MM.1S (cell line): Measurements from ENCODE around the gene LRRC8D.

Experiments
- DNase-seq: peaks from one replicate; pipeline ENCODE4 v3.0.0-alpha.2; 2015
- H2AFZ ChIP-seq: fragments of 300-600 bp; sonication (generic); 2 replicates; pipeline ENCODE4 v1.6.0; 2016; ENCODE audit warnings: antibody characterized with exemption, low read length
- H3F3A ChIP-seq: fragments of 300-600 bp; sonication (generic); 2 replicates; pipeline ENCODE4 v1.6.1; 2016; ENCODE audit warnings: mild to moderate bottlenecking, antibody characterized with exemption, low read length, moderate library complexity, mixed read lengths; ENCODE audit not compliant: insufficient read depth
- H3K27ac ChIP-seq: fragments of 300-600 bp; sonication (generic); 2 replicates; pipeline ENCODE4 v1.5.1; 2016; ENCODE audit warnings: mild to moderate bottlenecking, low read length
- H3K27me3 ChIP-seq: fragments of 300-600 bp; sonication (generic); replicated peaks from 2 replicates; pipeline ENCODE4 v1.6.0; 2016; ENCODE audit warnings: low read length; ENCODE audit not compliant: insufficient read depth
- H3K36me3 ChIP-seq: fragments of 300-600 bp; sonication (generic); replicated peaks from 2 replicates; pipeline ENCODE4 v1.6.1; 2016; ENCODE audit warnings: mild to moderate bottlenecking, low read length, mixed read lengths; ENCODE audit not compliant: insufficient read depth
- H3K4me1 ChIP-seq: fragments of 300-600 bp; sonication (generic); 2 replicates; pipeline ENCODE4 v1.6.1; 2016; ENCODE audit warnings: low read length, mixed read lengths
- H3K4me2 ChIP-seq: fragments of 300-600 bp; sonication (generic); 2 replicates; pipeline ENCODE4 v1.6.0; 2016; ENCODE audit warnings: low read depth, low read length
- H3K4me3 ChIP-seq: fragments of 300-600 bp; sonication (generic); 2 replicates; pipeline ENCODE4 v1.5.1; 2016; ENCODE audit warnings: low read length, mixed read lengths
- H3K79me2 ChIP-seq: fragments of 300-600 bp; sonication (generic); 2 replicates; pipeline ENCODE4 v1.6.1; 2016; ENCODE audit warnings: mixed run types, low read length, mixed read lengths
- H3K9ac ChIP-seq: fragments of 300-600 bp; sonication (generic); 2 replicates; pipeline ENCODE4 v1.6.1; 2016; ENCODE audit warnings: low read length, mixed read lengths
- H3K9me2 ChIP-seq: fragments of 300-600 bp; sonication (generic); replicated peaks from 2 replicates; pipeline ENCODE4 v1.6.1; 2016; ENCODE audit warnings: mild to moderate bottlenecking, low read length, mixed read lengths; ENCODE audit not compliant: insufficient read depth
- H3K9me3 ChIP-seq: fragments of 300-600 bp; sonication (generic); replicated peaks from 2 replicates; pipeline ENCODE4 v1.6.1; 2016; ENCODE audit warnings: mild to moderate bottlenecking, low read length, mixed read lengths; ENCODE audit not compliant: insufficient read depth
- H4K20me1 ChIP-seq: fragments of 300-600 bp; sonication (generic); 2 replicates; pipeline ENCODE4 v1.6.1; 2016; ENCODE audit warnings: mild to moderate bottlenecking, low read length, moderate library complexity, mixed read lengths; ENCODE audit not compliant: insufficient read depth
- EZH2 ChIP-seq: fragments of 300-600 bp; sonication (generic); optimal IDR thresholded peaks from 2 replicates; pipeline ENCODE3; 2017; ENCODE audit warnings: low read depth, mild to moderate bottlenecking, antibody characterized with exemption, low read length, mixed read lengths
- EZH2phosphoT487 ChIP-seq: fragments of 300-600 bp; sonication (generic); IDR thresholded peaks from 2 replicates; pipeline ENCODE4 v1.6.1; 2018; ENCODE audit warnings: antibody characterized with exemption, low read length
- TF ChIP-seq, protein P1 (sequence below): fragments of 300-600 bp; sonication (generic); IDR thresholded peaks from 2 replicates; pipeline ENCODE4 v1.5.1; 2016; ENCODE audit warnings: antibody characterized with exemption, low read length, mixed read lengths

The LRRC8D gene

DNA sequence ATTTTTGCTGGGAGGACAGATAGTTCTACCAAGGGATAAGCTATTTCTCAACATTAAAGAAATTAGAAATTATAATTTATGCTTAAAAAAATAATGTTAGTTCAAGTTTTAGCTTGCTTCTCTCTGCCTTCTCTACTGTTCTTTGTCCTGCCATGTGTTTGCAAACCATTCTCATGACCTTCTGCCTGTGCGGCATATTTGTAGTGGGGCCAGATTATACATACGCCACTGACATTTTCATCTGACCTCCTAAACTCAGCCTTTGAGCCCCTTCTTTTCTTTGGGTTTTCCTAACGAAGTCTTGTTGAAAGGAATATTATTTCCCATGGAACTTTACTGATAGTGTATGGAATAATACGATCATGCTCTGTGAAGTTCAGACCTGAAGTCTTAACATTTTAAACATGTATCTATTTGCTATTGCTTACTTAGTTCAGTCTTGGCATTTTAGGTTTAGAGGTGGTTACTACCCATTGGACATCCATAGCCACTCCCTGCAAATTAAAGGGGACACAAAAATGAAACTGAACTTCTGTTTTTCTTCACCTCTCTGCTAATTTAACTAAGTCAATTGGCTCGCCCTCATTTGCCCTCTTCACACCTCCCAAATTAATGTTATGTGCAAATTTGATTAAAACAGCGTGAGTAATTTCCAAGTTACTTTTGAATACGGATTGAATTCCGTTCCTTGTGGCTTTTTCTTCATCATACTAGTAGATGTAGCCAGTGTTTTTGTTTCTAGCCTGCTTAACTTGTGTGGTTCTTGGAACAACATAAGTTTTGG, 15.6 kb downstream of the LRRC8D start:
- no peaks in the 10 kb centered on the region for H3K9me2 ChIP-seq
- H3K4me2 ChIP-seq: no peak overlapping the region
- TF ChIP-seq EZH2: no peak
- no peak for TF ChIP-seq EZH2phosphoT487
- TF ChIP-seq, protein P1, sequence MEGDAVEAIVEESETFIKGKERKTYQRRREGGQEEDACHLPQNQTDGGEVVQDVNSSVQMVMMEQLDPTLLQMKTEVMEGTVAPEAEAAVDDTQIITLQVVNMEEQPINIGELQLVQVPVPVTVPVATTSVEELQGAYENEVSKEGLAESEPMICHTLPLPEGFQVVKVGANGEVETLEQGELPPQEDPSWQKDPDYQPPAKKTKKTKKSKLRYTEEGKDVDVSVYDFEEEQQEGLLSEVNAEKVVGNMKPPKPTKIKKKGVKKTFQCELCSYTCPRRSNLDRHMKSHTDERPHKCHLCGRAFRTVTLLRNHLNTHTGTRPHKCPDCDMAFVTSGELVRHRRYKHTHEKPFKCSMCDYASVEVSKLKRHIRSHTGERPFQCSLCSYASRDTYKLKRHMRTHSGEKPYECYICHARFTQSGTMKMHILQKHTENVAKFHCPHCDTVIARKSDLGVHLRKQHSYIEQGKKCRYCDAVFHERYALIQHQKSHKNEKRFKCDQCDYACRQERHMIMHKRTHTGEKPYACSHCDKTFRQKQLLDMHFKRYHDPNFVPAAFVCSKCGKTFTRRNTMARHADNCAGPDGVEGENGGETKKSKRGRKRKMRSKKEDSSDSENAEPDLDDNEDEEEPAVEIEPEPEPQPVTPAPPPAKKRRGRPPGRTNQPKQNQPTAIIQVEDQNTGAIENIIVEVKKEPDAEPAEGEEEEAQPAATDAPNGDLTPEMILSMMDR: no peak
- H3K27me3 ChIP-seq: no peaks in the 10 kb centered on the region
- no peak for DNase-seq
- H3K9ac ChIP-seq: no peak overlapping the region
- H3K4me3 ChIP-seq: no peak overlapping the region
- H4K20me1 ChIP-seq: no peaks in the 10 kb centered on the region
- H3K79me2 ChIP-seq: no peaks in the 10 kb centered on the region
- H3K36me3 ChIP-seq: no peaks in the 10 kb centered on the region
- H3K4me1 ChIP-seq: no peaks in the 10 kb centered on the region
- no peaks in the 10 kb centered on the region for H3F3A ChIP-seq
- no peak overlapping the region for H3K27ac ChIP-seq
- H2AFZ ChIP-seq: no peak overlapping the region
- H3K9me3 ChIP-seq: no peaks in the 10 kb centered on the region

DNA sequence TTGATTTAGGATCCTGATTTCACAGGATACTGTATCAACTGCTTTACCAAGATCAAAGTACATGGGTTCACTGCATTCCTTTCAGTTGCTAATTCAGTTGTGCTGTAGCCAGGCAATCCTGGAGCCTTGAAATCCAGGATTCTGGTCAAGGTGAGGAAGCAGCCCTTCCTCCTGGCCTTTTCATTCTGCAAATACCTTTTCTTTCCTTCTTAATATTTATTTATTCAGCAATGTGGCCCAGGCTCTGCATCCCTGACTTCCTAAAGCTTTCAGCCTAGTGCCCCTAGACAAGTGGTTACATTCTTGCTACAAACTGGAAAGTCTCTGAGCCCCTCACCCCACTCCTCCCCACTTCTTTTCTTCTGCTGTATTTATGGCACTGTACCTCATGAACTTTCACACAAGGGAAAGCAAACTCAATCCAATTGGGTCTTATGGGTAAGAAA, 16.2 kb downstream of the LRRC8D start:
- Histone ChIP-seq H3K4me2 (no peak overlapping the region), H3K27ac (no peak overlapping the region), H3K27me3 (no peaks in the 10 kb centered on the region), H3K4me1 (no peaks in the 10 kb centered on the region), H3K9ac (no peak overlapping the region), H3F3A (no peaks in the 10 kb centered on the region), H4K20me1 (no peaks in the 10 kb centered on the region), H2AFZ (no peak overlapping the region), H3K36me3 (no peaks in the 10 kb centered on the region), H3K9me3 (no peaks in the 10 kb centered on the region), H3K4me3 (no peak overlapping the region), H3K9me2 (no peaks in the 10 kb centered on the region), H3K79me2 (no peaks in the 10 kb centered on the region)
- TF ChIP-seq EZH2 (no peak), EZH2phosphoT487 (no peak)
- TF ChIP-seq, protein P1: no peak
- DNase-seq: no peak

DNA sequence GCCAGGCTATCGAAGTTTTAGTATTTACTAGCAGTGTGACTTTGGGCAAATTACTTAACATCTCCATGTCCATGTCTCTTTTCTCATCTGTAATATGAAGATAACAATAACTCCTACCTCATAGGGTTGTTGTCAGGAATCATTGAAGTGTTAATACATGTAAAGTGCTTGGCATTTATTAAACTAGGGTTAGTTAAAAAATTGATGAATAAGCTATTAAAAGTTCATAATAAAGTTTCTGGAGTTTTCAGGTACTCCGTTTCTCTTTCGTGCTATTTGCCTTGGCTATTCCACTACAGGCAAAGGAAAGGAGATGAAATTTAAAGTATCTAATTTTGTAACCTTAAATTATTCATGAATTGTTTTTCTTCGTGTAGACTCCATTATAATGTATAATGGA, 16.7 kb downstream of the LRRC8D start:
- DNase-seq: no peak
- no peak overlapping the region for H3K4me3 ChIP-seq
- 0 out of 2 replicates have a peak, but pooled peaks cover 4% of the 10 kb centered on the region for H3K4me1 ChIP-seq
- TF ChIP-seq EZH2 (no peak), EZH2phosphoT487 (no peak)
- TF ChIP-seq, protein P1: no peak
- H3K9ac ChIP-seq: no peak overlapping the region
- H3K36me3 ChIP-seq: no peaks in the 10 kb centered on the region
- H3K79me2 ChIP-seq: no peaks in the 10 kb centered on the region
- no peaks in the 10 kb centered on the region for H3K9me3 ChIP-seq
- H2AFZ ChIP-seq: no peak overlapping the region
- H3K9me2 ChIP-seq: no peaks in the 10 kb centered on the region
- H3K27ac ChIP-seq: no peak overlapping the region
- H4K20me1 ChIP-seq: no peaks in the 10 kb centered on the region
- no peaks in the 10 kb centered on the region for H3F3A ChIP-seq
- H3K27me3 ChIP-seq: no peaks in the 10 kb centered on the region
- no peak overlapping the region for H3K4me2 ChIP-seq
